Tibial nerve (tissue), 4 donors: ENCODE results near the gene DDX28. TPM values are rescaled to one million over a fixed set of nuclear protein-coding genes. Genes with fewer than 3 reads are reported as not detected.
A peak's percentile ranks its signal among the peaks of the same experiment; 100 is the strongest.

Experiments
- DNase-seq, 2 donors: peaks; one replicate each; pipeline ENCODE4 v3.0.0-alpha.2; 2019; ENCODE audit warnings: low spot score in 2 of 2
- H3K27ac ChIP-seq, 4 donors: fragments of 200-600 bp; sonication (generic) in 3 of 4; one replicate each; pipeline ENCODE4 v1.5.1; 2017 to 2019; ENCODE audit warnings: mild to moderate bottlenecking in 1 of 4
- H3K27me3 ChIP-seq, 2 donors: fragments of 200-600 bp; sonication (generic) in 1 of 2; one replicate each; pipeline versions ENCODE4 v1.5.1 to v1.6.0; 2017 to 2019
- H3K36me3 ChIP-seq, 3 donors: fragments of 200-600 bp; sonication (generic); one replicate each; pipeline ENCODE4 v1.5.1; 2018 to 2019
- H3K4me1 ChIP-seq, 4 donors: fragments of 200-600 bp; sonication (generic) in 3 of 4; one replicate each; pipeline ENCODE4 v1.5.1; 2017 to 2019
- H3K4me3 ChIP-seq, 4 donors: fragments of 200-600 bp; sonication (generic) in 3 of 4; one replicate each; pipeline ENCODE4 v1.5.1; 2017 to 2019; ENCODE audit warnings: mild to moderate bottlenecking in 1 of 4, moderate library complexity in 1 of 4
- H3K9me3 ChIP-seq, 4 donors: fragments of 200-600 bp; sonication (generic) in 3 of 4; one replicate each; pipeline ENCODE4 v1.5.1; 2017 to 2019
- CTCF ChIP-seq, 5 experiments: fragments of 200-600 bp in 3 of 5; fragments of 450-650 bp in 2 of 5; sonication (generic) in 3 of 5; IDR thresholded peaks; one replicate each; pipeline ENCODE4 v1.5.1; 2016 to 2019; ENCODE audit warnings: antibody characterized with exemption in 5 of 5, mild to moderate bottlenecking in 3 of 5, moderate library complexity in 2 of 5
- EP300 ChIP-seq, 2 donors: sonication (generic); formaldehyde crosslinking; IDR thresholded peaks; one replicate each; pipeline ENCODE4 v1.6.1; 2017; ENCODE audit warnings: antibody characterized with exemption in 2 of 2, mild to moderate bottlenecking in 1 of 2
- POLR2A ChIP-seq, 2 donors: fragments of 450-650 bp; IDR thresholded peaks; one replicate each; pipeline ENCODE4 v1.6.1; 2017; ENCODE audit warnings: antibody characterized with exemption in 2 of 2, mild to moderate bottlenecking in 2 of 2, moderate library complexity in 2 of 2
- WGBS, 2 donors: methylation state at CpG; one replicate each; pipeline ENCODE4 v1.1.5; 2018; 5-methylcytosine and 5-hydroxymethylcytosine counted together
- total RNA-seq, 4 donors: library from RNA; depleted of rRNA; stranded (reverse); fragments of >200 nt; gene quantifications; one replicate each; pipeline ENCODE4 v1.1.0, GENCODE V29; 2016

The DDX28 gene
- total RNA-seq, 4 donors from 2014 or later = 6.7 to 11.7 (median 10.8) TPM

GRCh38 chr16:68070249-68070730, 47.3 kb upstream of the DDX28 start:
- DNase-seq = no peak
- 64 to 74% methylated on average over 2 of the region's 2 CpGs for WGBS, 2 donors
- H3K36me3 ChIP-seq = peaks cover 0 to 64% (median 0%) of the 10 kb centered on the region in 3 donors
- H3K4me1 ChIP-seq = peaks cover 0 to 55% (median 19%) of the 10 kb centered on the region in 4 donors
- H3K27me3 ChIP-seq = no peaks in the 10 kb centered on the region
- no peak for TF ChIP-seq POLR2A (IDR thresholded peaks at IDR 0.05)
- no peak for TF ChIP-seq CTCF (IDR thresholded peaks at IDR 0.05)
- TF ChIP-seq EP300 (IDR thresholded peaks at IDR 0.05) = no peak
- H3K9me3 ChIP-seq = no peaks in the 10 kb centered on the region
- H3K4me3 ChIP-seq = no peak overlapping the region
- no peak overlapping the region for H3K27ac ChIP-seq

GRCh38 chr16:68069511-68070248, 46.6 kb upstream of the DDX28 start:
- no peak for DNase-seq
- TF ChIP-seq EP300 (IDR thresholded peaks at IDR 0.05) (no peak), CTCF (IDR thresholded peaks at IDR 0.05) (no peak), POLR2A (IDR thresholded peaks at IDR 0.05) (no peak)
- Histone ChIP-seq H3K36me3 (peaks cover 0 to 58% (median 0%) of the 10 kb centered on the region in 3 donors), H3K4me1 (peaks cover 0 to 61% (median 17%) of the 10 kb centered on the region in 4 donors), H3K4me3 (no peak overlapping the region), H3K27me3 (no peaks in the 10 kb centered on the region), H3K27ac (peak overlapping the region in 1 of 4 donors; percentile 24), H3K9me3 (no peaks in the 10 kb centered on the region)
- 80 to 83% methylated on average over 6 to 7 of the region's 7 CpGs for WGBS, 2 donors

- H3K4me1 ChIP-seq = peaks cover 0 to 69% (median 19%) of the 10 kb centered on the region in 4 donors
- TF ChIP-seq EP300 (IDR thresholded peaks at IDR 0.05) = no peak
- TF ChIP-seq CTCF (IDR thresholded peaks at IDR 0.05) = no peak
- no peak for TF ChIP-seq POLR2A (IDR thresholded peaks at IDR 0.05)
- DNase-seq = no peak
- peaks cover 0 to 50% (median 0%) of the 10 kb centered on the region in 3 donors for H3K36me3 ChIP-seq
- 84 to 88% methylated on average over 9 of the region's 9 CpGs for WGBS, 2 donors
- H3K27ac ChIP-seq = peak overlapping the region in 1 of 4 donors; percentile 41
- H3K9me3 ChIP-seq = no peaks in the 10 kb centered on the region
- H3K27me3 ChIP-seq = no peaks in the 10 kb centered on the region
- H3K4me3 ChIP-seq = no peak overlapping the region
These were observed 45.9 kb upstream of the DDX28 start for GRCh38 chr16:68068926-68069325.

- no peaks in the 10 kb centered on the region for H3K27me3 ChIP-seq
- no peak for DNase-seq
- peaks cover 0 to 41% (median 0%) of the 10 kb centered on the region in 3 donors for H3K36me3 ChIP-seq
- peaks cover 0 to 61% (median 17%) of the 10 kb centered on the region in 4 donors for H3K4me1 ChIP-seq
- TF ChIP-seq POLR2A (IDR thresholded peaks at IDR 0.05) = no peak
- TF ChIP-seq EP300 (IDR thresholded peaks at IDR 0.05) = no peak
- no peak for TF ChIP-seq CTCF (IDR thresholded peaks at IDR 0.05)
- 22 to 40% methylated on average over 1 of the region's 1 CpG for WGBS, 2 donors
- no peaks in the 10 kb centered on the region for H3K9me3 ChIP-seq
- no peak overlapping the region for H3K4me3 ChIP-seq
- peak overlapping the region in 2 of 4 donors; percentile 72 to 80 for H3K27ac ChIP-seq
These were observed 43.7 kb upstream of the DDX28 start for GRCh38 chr16:68066763-68067162.

- no peak for DNase-seq
- Histone ChIP-seq H3K4me3 (no peak overlapping the region), H3K27me3 (no peaks in the 10 kb centered on the region), H3K36me3 (peaks cover 0 to 41% (median 0%) of the 10 kb centered on the region in 3 donors), H3K4me1 (peaks cover 0 to 61% (median 14%) of the 10 kb centered on the region in 4 donors), H3K27ac (peak overlapping the region in 3 of 4 donors; percentile 28 to 81 (median 80)), H3K9me3 (no peaks in the 10 kb centered on the region)
- TF ChIP-seq EP300 (IDR thresholded peaks at IDR 0.05) (peak in 1 of 2 donors; percentile 22), POLR2A (IDR thresholded peaks at IDR 0.05) (no peak)
- 45 to 51% methylated on average over 6 of the region's 6 CpGs for WGBS, 2 donors
These were observed 42.8 kb upstream of the DDX28 start for GRCh38 chr16:68065716-68066305.
